H9 (cell line): ENCODE results near the gene ADCY4. TPM values are rescaled to one million over a fixed set of nuclear protein-coding genes. Genes with fewer than 3 reads are reported as not detected.

Source experiments
- DNase-seq: peaks from one replicate; pipeline ENCODE4 v3.0.0-alpha.2; 2017
- H2AFZ ChIP-seq: one replicate; pipeline ENCODE4 v1.6.1; 2013; ENCODE audit warnings: mild to moderate bottlenecking, low read length, control low read depth, moderate library complexity
- H2AK5ac ChIP-seq: 2 replicates; pipeline ENCODE4 v1.6.1; 2013; ENCODE audit warnings: low read length, control low read depth, mixed read lengths; ENCODE audit not compliant: insufficient read length
- H2BK120ac ChIP-seq: one replicate; pipeline ENCODE4 v1.6.1; 2013; ENCODE audit warnings: low read depth, mild to moderate bottlenecking, low read length, control low read depth, inconsistent platforms; ENCODE audit not compliant: poor library complexity, severe bottlenecking
- H2BK12ac ChIP-seq: 2 replicates; pipeline ENCODE4 v1.6.1; 2013; ENCODE audit warnings: low read length, control low read depth, mixed read lengths, low read depth; ENCODE audit not compliant: insufficient read length
- H2BK15ac ChIP-seq: 2 replicates; pipeline ENCODE4 v1.6.1; 2013; ENCODE audit warnings: low read depth, low read length, control low read depth
- H2BK20ac ChIP-seq: one replicate; pipeline ENCODE4 v1.6.1; 2013; ENCODE audit warnings: low read depth, mild to moderate bottlenecking, low read length, control low read depth, inconsistent platforms; ENCODE audit not compliant: poor library complexity, severe bottlenecking
- H2BK5ac ChIP-seq: 2 replicates; pipeline ENCODE4 v1.6.1; 2013; ENCODE audit warnings: low read length, control low read depth, mixed read lengths; ENCODE audit not compliant: insufficient read length
- H3K14ac ChIP-seq: 2 replicates; pipeline ENCODE4 v1.6.1; 2013; ENCODE audit warnings: low read length, control low read depth; ENCODE audit not compliant: insufficient read depth
- H3K18ac ChIP-seq: 2 replicates; pipeline ENCODE4 v1.6.1; 2013; ENCODE audit warnings: low read depth, mild to moderate bottlenecking, mixed read lengths, low read length, control low read depth; ENCODE audit not compliant: insufficient read length
- H3K23ac ChIP-seq: 2 replicates; pipeline ENCODE4 v1.6.1; 2013; ENCODE audit warnings: low read length, control low read depth, mixed read lengths, low read depth; ENCODE audit not compliant: insufficient read length
- H3K23me2 ChIP-seq: 2 replicates; pipeline ENCODE4 v1.6.1; 2013; ENCODE audit warnings: low read depth, mild to moderate bottlenecking, mixed read lengths, low read length, control low read depth; ENCODE audit not compliant: insufficient read length, poor library complexity, severe bottlenecking
- H3K27ac ChIP-seq: 2 replicates; pipeline ENCODE4 v1.5.1; 2013; ENCODE audit warnings: low read length, control low read depth, mixed read lengths, low read depth; ENCODE audit not compliant: insufficient read length
- H3K27me3 ChIP-seq: 2 replicates; pipeline ENCODE4 v1.6.1; 2013; ENCODE audit warnings: low read length, control low read depth, inconsistent platforms; ENCODE audit not compliant: insufficient read depth
- H3K4ac ChIP-seq: 2 replicates; pipeline ENCODE4 v1.6.1; 2013; ENCODE audit warnings: low read depth, mild to moderate bottlenecking, control low read depth, inconsistent platforms, low read length, moderate library complexity
- H3K4me1 ChIP-seq: 2 replicates; pipeline ENCODE4 v1.6.1; 2013; ENCODE audit warnings: low read length, control low read depth, inconsistent platforms; ENCODE audit not compliant: insufficient read depth
- H3K4me2 ChIP-seq: 2 replicates; pipeline ENCODE4 v1.6.1; 2013; ENCODE audit warnings: low read length, control low read depth, mixed read lengths; ENCODE audit not compliant: insufficient read length, insufficient read depth
- H3K56ac ChIP-seq: 2 replicates; pipeline ENCODE4 v1.6.1; 2013; ENCODE audit warnings: low read depth, mild to moderate bottlenecking, mixed read lengths, low read length, control low read depth; ENCODE audit not compliant: insufficient read length
- H3K79me1 ChIP-seq: 2 replicates; pipeline ENCODE4 v1.6.1; 2013; ENCODE audit warnings: low read depth, mild to moderate bottlenecking, moderate library complexity, low read length, control low read depth, inconsistent platforms; ENCODE audit not compliant: insufficient read depth, poor library complexity, severe bottlenecking
- H3K79me2 ChIP-seq: 2 replicates; pipeline ENCODE4 v1.6.1; 2013; ENCODE audit warnings: low read length, control low read depth, inconsistent platforms; ENCODE audit not compliant: insufficient read depth
- H3K9ac ChIP-seq: 2 replicates; pipeline ENCODE4 v1.6.1; 2013; ENCODE audit warnings: low read length, control low read depth, mixed read lengths; ENCODE audit not compliant: insufficient read length; ENCODE audit errors: extremely low read depth
- H3K9me3 ChIP-seq: one replicate; pipeline ENCODE4 v1.6.1; 2013; ENCODE audit warnings: low read depth, low read length, inconsistent platforms; ENCODE audit not compliant: control insufficient read depth
- H3T11ph ChIP-seq: one replicate; pipeline ENCODE4 v1.6.1; 2013; ENCODE audit warnings: mild to moderate bottlenecking, low read length, control low read depth, inconsistent platforms
- H4K20me1 ChIP-seq: one replicate; pipeline ENCODE4 v1.6.1; 2013; ENCODE audit not compliant: control insufficient read depth, insufficient read length, insufficient read depth
- H4K5ac ChIP-seq: 2 replicates; pipeline ENCODE4 v1.6.1; 2013; ENCODE audit warnings: low read depth, mild to moderate bottlenecking, mixed read lengths, low read length, control low read depth; ENCODE audit not compliant: insufficient read length
- H4K8ac ChIP-seq: replicated peaks from 2 replicates; pipeline ENCODE4 v1.6.1; 2013; ENCODE audit warnings: low read length, control low read depth, mixed read lengths, low read depth; ENCODE audit not compliant: insufficient read length
- H4K91ac ChIP-seq: 2 replicates; pipeline ENCODE4 v1.6.1; 2013; ENCODE audit warnings: low read depth, mild to moderate bottlenecking, moderate library complexity, mixed read lengths, low read length, control low read depth; ENCODE audit not compliant: insufficient read length
- H3K27ac Mint-ChIP-seq, 3 experiments: 2 replicates in 2 of 3; 3 replicates in 1 of 3; pipeline ENCODE4 v1.8.0; 2020 to 2021; ENCODE audit warnings: mixed read lengths in 3 of 3, mild to moderate bottlenecking in 1 of 3, moderate library complexity in 1 of 3
- H3K27me3 Mint-ChIP-seq: 2 replicates; pipeline ENCODE4 v1.8.0; 2021; ENCODE audit warnings: low read depth, mild to moderate bottlenecking, moderate library complexity, mixed read lengths
- H3K36me3 Mint-ChIP-seq, 3 experiments: 2 replicates in 2 of 3; 3 replicates in 1 of 3; pipeline ENCODE4 v1.8.0; 2020 to 2021; ENCODE audit warnings: low read depth in 3 of 3, mixed read lengths in 3 of 3; ENCODE audit not compliant: insufficient read depth in 1 of 3
- H3K4me1 Mint-ChIP-seq, 2 experiments: 2 replicates each; pipeline ENCODE4 v1.8.0; 2020; ENCODE audit warnings: mixed read lengths in 2 of 2
- H3K4me3 Mint-ChIP-seq, 2 experiments: 2 replicates in 1 of 2; 3 replicates in 1 of 2; pipeline ENCODE4 v1.8.0; 2020 to 2021; ENCODE audit warnings: mild to moderate bottlenecking in 2 of 2, mixed read lengths in 2 of 2, moderate library complexity in 1 of 2
- H3K9me3 Mint-ChIP-seq, 2 experiments: 2 replicates in 1 of 2; 3 replicates in 1 of 2; pipeline ENCODE4 v1.8.0; 2020; ENCODE audit warnings: mild to moderate bottlenecking in 2 of 2, mixed read lengths in 2 of 2, moderate library complexity in 1 of 2
- WGBS: extraction: QIAGEN DNeasy Blood & Tissue Kit; methylation state at CpG from one replicate; pipeline ENCODE4 v1.1.7; 2013; ENCODE audit warnings: missing lambda C conversion rate, low lambda C conversion rate, mixed read lengths; ENCODE audit not compliant: insufficient read length; ENCODE audit errors: extremely low coverage; 5-methylcytosine and 5-hydroxymethylcytosine counted together
- total RNA-seq: library from RNA; stranded (reverse); gene quantifications from 2 replicates; pipeline ENCODE4 v1.2.1, GENCODE V29; 2021
- TF ChIP-seq, protein P1 (sequence below): fragments of 200-600 bp; sonication (generic); conservative IDR thresholded peaks from 3 replicates; pipeline ENCODE4 v1.8.0; 2021; ENCODE audit warnings: antibody characterized with exemption, mild to moderate bottlenecking

ADCY4 gene
- total RNA-seq, 1 experiment from 2014 or later, result 0.09 TPM

DNA sequence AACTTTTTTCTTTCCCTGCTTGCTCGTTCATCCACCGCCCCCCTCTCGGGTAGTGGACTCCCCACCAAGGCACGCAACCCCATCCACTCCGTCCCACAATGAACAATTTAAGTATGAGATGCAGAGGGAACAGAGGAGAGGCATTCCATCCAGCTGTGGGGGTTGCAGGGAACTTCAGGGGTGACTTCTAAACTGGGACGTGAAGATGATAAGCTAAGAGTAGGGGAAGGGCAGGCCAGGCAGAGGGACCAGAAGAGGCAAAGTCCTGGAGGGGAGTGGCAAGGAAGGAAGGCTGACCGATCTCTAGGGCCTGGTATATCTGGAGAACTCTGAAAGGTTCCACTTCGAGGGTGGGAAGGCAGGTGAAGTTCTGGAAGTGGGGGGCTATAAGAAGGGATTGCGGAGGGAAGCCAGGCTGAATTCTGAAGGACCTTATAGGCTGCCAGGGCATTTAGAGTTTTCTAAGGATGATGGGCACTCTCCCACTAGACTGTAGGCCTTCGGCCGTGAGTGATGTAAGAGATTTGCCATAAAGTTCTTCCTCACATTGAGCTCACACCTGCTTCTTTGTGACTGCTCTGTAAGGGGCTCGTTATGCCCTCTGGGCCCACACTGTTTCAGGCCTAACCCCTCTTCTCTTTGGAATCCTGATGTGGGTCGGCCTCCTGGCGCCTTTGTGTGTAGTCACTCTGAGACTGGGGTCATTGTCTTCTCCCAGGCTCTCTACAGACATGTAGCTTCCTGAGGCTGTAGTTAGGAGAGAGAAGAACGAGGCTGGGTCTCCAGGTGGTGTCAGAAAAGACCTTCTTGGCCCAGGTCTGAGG is 45.2 kb upstream of the ADCY4 start:
- H2BK12ac ChIP-seq, result no peak overlapping the region
- H3K9ac ChIP-seq, result no peak overlapping the region
- TF ChIP-seq, protein P1, sequence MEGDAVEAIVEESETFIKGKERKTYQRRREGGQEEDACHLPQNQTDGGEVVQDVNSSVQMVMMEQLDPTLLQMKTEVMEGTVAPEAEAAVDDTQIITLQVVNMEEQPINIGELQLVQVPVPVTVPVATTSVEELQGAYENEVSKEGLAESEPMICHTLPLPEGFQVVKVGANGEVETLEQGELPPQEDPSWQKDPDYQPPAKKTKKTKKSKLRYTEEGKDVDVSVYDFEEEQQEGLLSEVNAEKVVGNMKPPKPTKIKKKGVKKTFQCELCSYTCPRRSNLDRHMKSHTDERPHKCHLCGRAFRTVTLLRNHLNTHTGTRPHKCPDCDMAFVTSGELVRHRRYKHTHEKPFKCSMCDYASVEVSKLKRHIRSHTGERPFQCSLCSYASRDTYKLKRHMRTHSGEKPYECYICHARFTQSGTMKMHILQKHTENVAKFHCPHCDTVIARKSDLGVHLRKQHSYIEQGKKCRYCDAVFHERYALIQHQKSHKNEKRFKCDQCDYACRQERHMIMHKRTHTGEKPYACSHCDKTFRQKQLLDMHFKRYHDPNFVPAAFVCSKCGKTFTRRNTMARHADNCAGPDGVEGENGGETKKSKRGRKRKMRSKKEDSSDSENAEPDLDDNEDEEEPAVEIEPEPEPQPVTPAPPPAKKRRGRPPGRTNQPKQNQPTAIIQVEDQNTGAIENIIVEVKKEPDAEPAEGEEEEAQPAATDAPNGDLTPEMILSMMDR, result no peak
- no peaks in the 10 kb centered on the region for H3K79me2 ChIP-seq
- no peak overlapping the region for H2AFZ ChIP-seq
- H2AK5ac ChIP-seq, result no peak overlapping the region
- H3T11ph ChIP-seq, result no peak overlapping the region
- H3K4ac ChIP-seq, result no peak overlapping the region
- Mint-ChIP-seq H3K4me3 (no peak overlapping the region), H3K4me1 (peaks cover 37 to 46% of the 10 kb centered on the region in 2 experiments), H3K36me3 (peaks cover 0 to 3% (median 1%) of the 10 kb centered on the region in 3 experiments; a peak in 5 of 7 replicates), H3K9me3 (no peaks in the 10 kb centered on the region), H3K27ac (peak overlapping the region in 2 of 3 experiments; percentile 43 to 50; a peak in 3 of 7 replicates), H3K27me3 (no peaks in the 10 kb centered on the region; the same call in none of the 2 replicates)
- H4K91ac ChIP-seq, result no peak overlapping the region
- no peaks in the 10 kb centered on the region for H3K9me3 ChIP-seq
- H4K5ac ChIP-seq, result no peak overlapping the region
- H3K79me1 ChIP-seq, result no peaks in the 10 kb centered on the region
- H3K18ac ChIP-seq, result no peak overlapping the region
- H3K4me1 ChIP-seq, result peaks cover 3% of the 10 kb centered on the region
- H2BK15ac ChIP-seq, result no peak overlapping the region
- H3K27me3 ChIP-seq, result no peaks in the 10 kb centered on the region
- H3K14ac ChIP-seq, result peak overlapping the region; percentile 2; the same call in 1 of the 2 replicates
- no peaks in the 10 kb centered on the region for H4K20me1 ChIP-seq
- H4K8ac ChIP-seq, result no peak overlapping the region
- H3K23ac ChIP-seq, result no peak overlapping the region
- no peak overlapping the region for H2BK20ac ChIP-seq
- no peak for DNase-seq
- no peak overlapping the region for H3K27ac ChIP-seq
- no CpG with 5 or more reads among the region's 15 CpGs for WGBS
- H3K23me2 ChIP-seq, result no peaks in the 10 kb centered on the region
- no peak overlapping the region for H2BK120ac ChIP-seq
- no peak overlapping the region for H3K4me2 ChIP-seq
- no peak overlapping the region for H2BK5ac ChIP-seq
- H3K56ac ChIP-seq, result no peak overlapping the region
